Measurements from ENCODE around the gene SPOP.
"Not testable (repeated sequence)": the region's sequence is repeated elsewhere in the genome, so short reads cannot be mapped to it uniquely, and the experiment has no call there.

SPOP gene

DNA sequence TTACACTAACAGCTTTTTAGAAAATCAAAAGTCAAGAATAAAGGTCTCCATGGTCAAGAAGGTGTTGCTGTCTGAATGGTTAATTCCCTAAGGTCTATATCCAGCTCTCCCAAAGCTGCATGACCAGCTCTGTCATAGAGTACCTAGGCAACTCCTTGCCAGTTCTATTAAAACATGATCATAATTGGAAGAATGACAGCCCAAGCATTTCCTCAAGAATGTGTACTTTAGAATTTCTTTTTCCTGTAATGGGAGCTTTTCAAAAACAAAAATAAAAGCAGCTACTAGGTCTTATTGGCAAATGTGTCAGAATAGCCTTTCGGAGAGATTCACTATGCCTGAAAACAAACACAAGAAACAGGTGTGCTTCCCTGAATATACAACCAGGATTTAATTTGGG, 7.9 kb downstream of the SPOP start:
- TF ChIP-seq, protein P1, sequence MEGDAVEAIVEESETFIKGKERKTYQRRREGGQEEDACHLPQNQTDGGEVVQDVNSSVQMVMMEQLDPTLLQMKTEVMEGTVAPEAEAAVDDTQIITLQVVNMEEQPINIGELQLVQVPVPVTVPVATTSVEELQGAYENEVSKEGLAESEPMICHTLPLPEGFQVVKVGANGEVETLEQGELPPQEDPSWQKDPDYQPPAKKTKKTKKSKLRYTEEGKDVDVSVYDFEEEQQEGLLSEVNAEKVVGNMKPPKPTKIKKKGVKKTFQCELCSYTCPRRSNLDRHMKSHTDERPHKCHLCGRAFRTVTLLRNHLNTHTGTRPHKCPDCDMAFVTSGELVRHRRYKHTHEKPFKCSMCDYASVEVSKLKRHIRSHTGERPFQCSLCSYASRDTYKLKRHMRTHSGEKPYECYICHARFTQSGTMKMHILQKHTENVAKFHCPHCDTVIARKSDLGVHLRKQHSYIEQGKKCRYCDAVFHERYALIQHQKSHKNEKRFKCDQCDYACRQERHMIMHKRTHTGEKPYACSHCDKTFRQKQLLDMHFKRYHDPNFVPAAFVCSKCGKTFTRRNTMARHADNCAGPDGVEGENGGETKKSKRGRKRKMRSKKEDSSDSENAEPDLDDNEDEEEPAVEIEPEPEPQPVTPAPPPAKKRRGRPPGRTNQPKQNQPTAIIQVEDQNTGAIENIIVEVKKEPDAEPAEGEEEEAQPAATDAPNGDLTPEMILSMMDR (IDR thresholded peaks at IDR 0.05; ENCODE audit: low read depth, low read length), result no peak

GRCh38 chr17:49667854-49668253, 10.0 kb downstream of the SPOP start:
- H3K4me3 ChIP-seq (ENCODE audit: low read depth, low read length), result no peak overlapping the region
- TF ChIP-seq, protein P1 (IDR thresholded peaks at IDR 0.05; ENCODE audit: low read depth, low read length), result no peak

More for the DNA sequence above, 7.9 kb downstream of the SPOP start:
- H3K4me3 ChIP-seq (ENCODE audit: low read depth, low read length), result no peak overlapping the region

DNA sequence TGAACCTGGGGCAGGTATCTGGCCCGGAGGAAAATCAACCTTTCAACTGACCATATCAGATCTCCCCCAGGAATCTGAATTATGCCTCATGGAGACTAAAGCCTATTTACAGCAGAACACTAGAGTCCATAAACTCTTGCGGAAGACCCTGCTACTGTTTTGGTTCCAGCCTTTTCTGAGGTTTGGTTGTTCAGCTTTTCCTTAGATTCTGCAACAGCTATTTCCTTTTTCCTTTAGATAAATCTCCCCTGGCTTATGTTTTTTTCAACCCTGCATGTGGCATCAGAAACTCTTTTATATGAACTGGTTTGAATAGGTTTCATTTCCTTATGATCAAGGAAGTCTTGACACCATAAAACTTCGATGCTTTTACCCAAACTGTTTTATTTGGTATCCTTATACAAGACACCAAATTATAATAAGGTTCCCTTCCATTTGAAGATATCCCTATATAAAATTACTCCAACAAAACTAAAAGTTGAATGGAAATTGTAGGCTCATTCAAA, 13.1 kb downstream of the SPOP start:
- H3K4me3 ChIP-seq (ENCODE audit: low read depth, low read length), result no peak overlapping the region

DNA sequence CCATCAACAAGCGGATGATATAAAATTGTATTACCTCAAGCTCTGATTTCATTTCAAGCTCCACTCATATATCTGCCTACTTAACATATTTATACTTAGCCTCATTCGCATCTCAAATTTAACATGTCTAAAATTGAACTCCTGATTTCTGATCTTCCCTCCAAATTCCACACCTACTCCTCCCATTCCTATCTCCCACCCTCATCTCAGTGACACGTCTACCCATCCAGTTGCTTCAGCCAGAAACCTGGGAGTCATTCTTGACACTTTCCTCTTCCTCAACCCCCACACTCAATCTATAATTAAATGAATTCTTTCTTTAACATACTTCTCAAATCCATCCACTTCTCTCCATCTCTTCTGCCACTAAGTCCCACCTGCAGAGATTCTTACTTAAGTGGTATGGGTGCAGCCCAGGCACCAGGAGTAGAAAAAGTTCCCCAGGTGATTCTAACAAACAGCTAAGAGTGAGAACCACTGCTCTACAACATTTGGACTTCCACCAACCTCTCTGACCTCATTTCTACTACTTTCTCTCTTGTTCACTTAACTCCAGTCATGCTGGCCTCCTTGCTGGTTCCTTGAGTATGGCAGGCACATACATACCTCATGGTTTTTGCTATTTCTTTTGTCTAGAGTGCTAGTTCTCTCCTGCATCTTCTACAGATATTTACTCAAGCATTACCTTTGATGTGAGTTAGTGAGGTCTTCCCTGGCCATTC, 18.1 kb downstream of the SPOP start:
- no peak overlapping the region for H3K4me3 ChIP-seq (ENCODE audit: low read depth, low read length)
- TF ChIP-seq, protein P1 (IDR thresholded peaks at IDR 0.05; ENCODE audit: low read depth, low read length), result no peak

More for the DNA sequence above, 13.1 kb downstream of the SPOP start:
- TF ChIP-seq, protein P1 (IDR thresholded peaks at IDR 0.05; ENCODE audit: low read depth, low read length), result no peak

DNA sequence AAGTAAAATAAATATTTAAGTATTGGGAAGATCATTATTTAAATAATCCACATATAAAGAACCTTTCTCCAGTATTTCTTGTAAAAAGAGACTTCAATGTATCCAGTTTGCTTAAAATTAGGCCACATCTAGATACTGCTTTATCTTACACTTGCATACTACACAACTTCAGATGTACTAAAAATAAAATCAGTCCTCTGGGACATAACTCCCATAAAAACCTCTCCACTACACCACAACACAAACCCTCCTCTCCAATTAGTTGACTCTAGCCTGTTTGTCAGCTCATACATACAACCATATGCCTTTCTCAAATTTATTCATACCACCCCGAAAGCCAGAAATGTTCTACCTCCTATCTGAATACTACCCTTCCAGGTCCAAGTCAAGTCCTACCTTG, 21.6 kb downstream of the SPOP start:
- TF ChIP-seq, protein P1 (IDR thresholded peaks at IDR 0.05; ENCODE audit: low read depth, low read length), result no peak
- H3K4me3 ChIP-seq (ENCODE audit: low read depth, low read length), result no peak overlapping the region

GRCh38 chr17:49647256-49647585, 30.7 kb downstream of the SPOP start:
- TF ChIP-seq, protein P1 (IDR thresholded peaks at IDR 0.05; ENCODE audit: low read depth, low read length), result no peak
- no peak overlapping the region for H3K4me3 ChIP-seq (ENCODE audit: low read depth, low read length)

- TF ChIP-seq, protein P1 (IDR thresholded peaks at IDR 0.05; ENCODE audit: low read depth, low read length), result no peak
- peak overlapping the region; percentile 44 for H3K4me3 ChIP-seq (ENCODE audit: low read depth, low read length)
Measured at GRCh38 chr17:49646391-49647255, 31.3 kb downstream of the SPOP start.

DNA sequence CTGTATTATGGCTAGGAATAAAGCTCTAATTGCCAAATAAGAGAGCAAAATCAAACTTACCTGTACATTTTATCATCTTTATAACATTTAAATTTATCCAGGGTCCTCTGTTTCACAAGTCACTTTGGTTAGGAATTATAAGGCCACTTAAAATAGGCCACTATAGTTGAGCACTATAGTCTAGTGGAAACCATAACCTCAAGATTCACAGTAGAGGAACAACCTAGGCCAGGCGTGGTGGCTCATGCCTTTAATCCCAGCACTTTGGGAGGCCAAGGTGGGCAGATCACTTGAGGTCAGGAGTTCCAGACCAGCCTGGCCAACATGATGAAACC, 31.9 kb downstream of the SPOP start:
- not testable (repeated sequence) for H3K4me3 ChIP-seq (ENCODE audit: low read depth, low read length)

All from WI38 (cell line).